Measurements from ENCODE around the gene XDH.

The XDH gene

GRCh38 chr2:31319406-31320175 lies 95.0 kb downstream of the XDH start:
- Histone ChIP-seq H3K27me3 (ENCODE audit: control insufficient read depth, insufficient read depth, low read length) (no peaks in the 10 kb centered on the region), H3K4me1 (ENCODE audit: control insufficient read depth, insufficient read depth, low read length) (no peaks in the 10 kb centered on the region), H3K9me3 (ENCODE audit: control insufficient read depth, insufficient read depth, low read length) (no peaks in the 10 kb centered on the region), H3K9ac (ENCODE audit: low read depth, low read length) (no peak overlapping the region), H3K36me3 (ENCODE audit: control insufficient read depth, insufficient read depth, low read length) (no peaks in the 10 kb centered on the region), H3K4me3 (ENCODE audit: low read depth, low read length) (no peak overlapping the region)

GRCh38 chr2:31318361-31319336 lies 95.9 kb downstream of the XDH start:
- H3K27me3 ChIP-seq (ENCODE audit: control insufficient read depth, insufficient read depth, low read length) = no peaks in the 10 kb centered on the region
- H3K4me1 ChIP-seq (ENCODE audit: control insufficient read depth, insufficient read depth, low read length) = no peaks in the 10 kb centered on the region
- H3K4me3 ChIP-seq (ENCODE audit: low read depth, low read length) = no peak overlapping the region
- H3K9me3 ChIP-seq (ENCODE audit: control insufficient read depth, insufficient read depth, low read length) = no peaks in the 10 kb centered on the region
- H3K9ac ChIP-seq (ENCODE audit: low read depth, low read length) = no peak overlapping the region
- H3K36me3 ChIP-seq (ENCODE audit: control insufficient read depth, insufficient read depth, low read length) = no peaks in the 10 kb centered on the region

- no peaks in the 10 kb centered on the region for H3K36me3 ChIP-seq (ENCODE audit: control insufficient read depth, insufficient read depth, low read length)
- no peaks in the 10 kb centered on the region for H3K9me3 ChIP-seq (ENCODE audit: control insufficient read depth, insufficient read depth, low read length)
- no peaks in the 10 kb centered on the region for H3K27me3 ChIP-seq (ENCODE audit: control insufficient read depth, insufficient read depth, low read length)
- no peak overlapping the region for H3K9ac ChIP-seq (ENCODE audit: low read depth, low read length)
- H3K4me1 ChIP-seq (ENCODE audit: control insufficient read depth, insufficient read depth, low read length) = no peaks in the 10 kb centered on the region
- no peak overlapping the region for H3K4me3 ChIP-seq (ENCODE audit: low read depth, low read length)
These were observed 97.1 kb downstream of the XDH start for GRCh38 chr2:31317396-31317795.

DNA sequence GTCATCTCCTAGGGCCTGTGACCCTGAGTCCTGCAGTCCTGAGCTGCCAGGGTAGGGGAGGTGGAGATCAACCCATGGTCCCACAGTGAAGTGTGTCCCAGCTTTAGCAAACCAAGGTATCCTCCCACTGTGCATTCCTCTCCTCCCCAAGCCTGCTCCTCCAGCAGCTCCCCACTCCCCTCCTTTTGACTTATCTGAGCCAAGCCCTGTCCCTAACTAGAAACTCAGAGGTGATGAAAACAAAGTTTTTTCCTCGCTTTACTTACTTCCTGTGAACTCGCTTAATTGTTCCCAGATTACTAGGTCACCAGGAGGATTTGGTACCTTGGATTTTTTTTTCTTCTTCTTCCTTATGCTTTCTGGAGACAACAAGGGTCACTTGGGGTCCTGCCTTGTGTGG lies 99.8 kb downstream of the XDH start:
- Histone ChIP-seq H3K9me3 (ENCODE audit: control insufficient read depth, insufficient read depth, low read length) (no peaks in the 10 kb centered on the region), H3K36me3 (ENCODE audit: control insufficient read depth, insufficient read depth, low read length) (no peaks in the 10 kb centered on the region), H3K27me3 (ENCODE audit: control insufficient read depth, insufficient read depth, low read length) (no peaks in the 10 kb centered on the region), H3K4me3 (ENCODE audit: low read depth, low read length) (no peak overlapping the region), H3K4me1 (ENCODE audit: control insufficient read depth, insufficient read depth, low read length) (no peaks in the 10 kb centered on the region), H3K9ac (ENCODE audit: low read depth, low read length) (no peak overlapping the region)

- Histone ChIP-seq H3K27me3 (ENCODE audit: control insufficient read depth, insufficient read depth, low read length) (no peaks in the 10 kb centered on the region), H3K36me3 (ENCODE audit: control insufficient read depth, insufficient read depth, low read length) (no peaks in the 10 kb centered on the region), H3K9me3 (ENCODE audit: control insufficient read depth, insufficient read depth, low read length) (no peaks in the 10 kb centered on the region), H3K4me1 (ENCODE audit: control insufficient read depth, insufficient read depth, low read length) (no peaks in the 10 kb centered on the region), H3K4me3 (ENCODE audit: low read depth, low read length) (no peak overlapping the region), H3K9ac (ENCODE audit: low read depth, low read length) (no peak overlapping the region)
These were observed 101.6 kb downstream of the XDH start for GRCh38 chr2:31312898-31313297.

DNA sequence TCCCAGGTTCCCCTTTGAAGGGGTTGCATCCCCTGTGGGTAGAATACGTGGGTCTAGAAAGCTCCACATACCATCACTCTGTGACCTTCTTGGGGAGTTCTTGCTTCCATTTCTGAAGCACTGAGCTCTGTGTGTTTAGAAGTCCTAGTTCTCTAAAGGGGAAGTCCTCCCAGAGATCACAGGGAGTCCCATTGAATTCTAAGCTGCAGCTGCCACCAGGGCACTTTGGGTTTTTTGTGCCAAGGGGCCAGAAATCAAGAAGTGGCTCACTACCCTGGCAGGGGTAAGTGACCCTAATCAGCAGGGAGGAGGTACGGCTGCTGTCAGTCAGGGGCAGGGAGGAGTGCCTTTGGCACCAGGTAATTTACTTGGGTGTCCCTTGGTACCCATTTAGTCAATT lies 109.7 kb downstream of the XDH start:
- Histone ChIP-seq H3K4me3 (ENCODE audit: low read depth, low read length) (no peak overlapping the region), H3K27me3 (ENCODE audit: control insufficient read depth, insufficient read depth, low read length) (no peaks in the 10 kb centered on the region), H3K4me1 (ENCODE audit: control insufficient read depth, insufficient read depth, low read length) (peaks cover 5% of the 10 kb centered on the region), H3K36me3 (ENCODE audit: control insufficient read depth, insufficient read depth, low read length) (no peaks in the 10 kb centered on the region), H3K9me3 (ENCODE audit: control insufficient read depth, insufficient read depth, low read length) (no peaks in the 10 kb centered on the region), H3K9ac (ENCODE audit: low read depth, low read length) (no peak overlapping the region)

- no peak overlapping the region for H3K9ac ChIP-seq (ENCODE audit: low read depth, low read length)
- no peaks in the 10 kb centered on the region for H3K36me3 ChIP-seq (ENCODE audit: control insufficient read depth, insufficient read depth, low read length)
- no peak overlapping the region for H3K4me3 ChIP-seq (ENCODE audit: low read depth, low read length)
- no peaks in the 10 kb centered on the region for H3K9me3 ChIP-seq (ENCODE audit: control insufficient read depth, insufficient read depth, low read length)
- H3K4me1 ChIP-seq (ENCODE audit: control insufficient read depth, insufficient read depth, low read length) = peaks cover 7% of the 10 kb centered on the region
- H3K27me3 ChIP-seq (ENCODE audit: control insufficient read depth, insufficient read depth, low read length) = no peaks in the 10 kb centered on the region
These were observed 111.5 kb downstream of the XDH start for GRCh38 chr2:31302940-31303563.

DNA sequence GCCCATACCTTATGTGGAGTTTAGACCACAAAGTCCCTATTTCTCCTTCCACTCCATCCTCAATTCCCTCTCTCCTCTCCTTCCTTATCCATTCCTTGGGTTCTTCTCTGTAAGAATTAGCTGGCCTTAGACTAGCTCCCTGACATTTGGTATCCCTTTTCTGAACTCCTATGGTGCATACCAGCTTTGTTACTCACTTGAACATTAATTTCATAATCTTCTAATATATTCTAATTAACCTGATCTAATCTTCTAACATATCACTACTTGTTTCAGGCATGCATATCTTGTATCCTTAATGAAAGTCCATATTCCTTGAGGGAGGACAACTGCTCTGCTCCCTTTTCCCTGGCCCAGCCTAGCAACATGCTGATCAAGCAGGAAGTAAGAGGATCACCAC lies 114.2 kb downstream of the XDH start:
- no peaks in the 10 kb centered on the region for H3K27me3 ChIP-seq (ENCODE audit: control insufficient read depth, insufficient read depth, low read length)
- no peak overlapping the region for H3K9ac ChIP-seq (ENCODE audit: low read depth, low read length)

DNA sequence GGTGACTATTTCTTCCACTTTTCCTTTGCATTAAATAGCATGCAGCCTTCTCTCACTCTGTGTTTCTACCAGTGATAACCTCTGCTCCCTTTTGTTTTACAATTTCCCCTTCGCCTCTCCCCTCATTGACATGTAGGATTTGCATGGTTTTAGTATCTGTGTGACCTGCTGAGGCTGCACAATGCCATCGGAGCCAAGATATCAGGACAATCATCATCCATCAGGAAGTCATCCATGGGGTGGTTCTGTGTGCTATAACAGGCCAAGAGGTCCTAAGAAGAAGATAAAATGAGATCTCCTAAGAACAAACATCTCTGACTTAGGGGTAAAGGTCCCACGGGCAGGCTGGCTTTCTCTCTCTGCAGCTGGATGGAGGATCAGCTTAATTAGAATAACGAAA lies 115.0 kb downstream of the XDH start:
- Histone ChIP-seq H3K9me3 (ENCODE audit: control insufficient read depth, insufficient read depth, low read length) (no peaks in the 10 kb centered on the region), H3K4me1 (ENCODE audit: control insufficient read depth, insufficient read depth, low read length) (peaks cover 7% of the 10 kb centered on the region), H3K9ac (ENCODE audit: low read depth, low read length) (no peak overlapping the region), H3K36me3 (ENCODE audit: control insufficient read depth, insufficient read depth, low read length) (no peaks in the 10 kb centered on the region), H3K27me3 (ENCODE audit: control insufficient read depth, insufficient read depth, low read length) (no peaks in the 10 kb centered on the region), H3K4me3 (ENCODE audit: low read depth, low read length) (no peak overlapping the region)

More for the DNA sequence above, 114.2 kb downstream of the XDH start:
- Histone ChIP-seq H3K9me3 (ENCODE audit: control insufficient read depth, insufficient read depth, low read length) (no peaks in the 10 kb centered on the region), H3K4me3 (ENCODE audit: low read depth, low read length) (no peak overlapping the region), H3K36me3 (ENCODE audit: control insufficient read depth, insufficient read depth, low read length) (no peaks in the 10 kb centered on the region), H3K4me1 (ENCODE audit: control insufficient read depth, insufficient read depth, low read length) (peaks cover 7% of the 10 kb centered on the region)

GRCh38 chr2:31297751-31298150 lies 116.8 kb downstream of the XDH start:
- Histone ChIP-seq H3K36me3 (ENCODE audit: control insufficient read depth, insufficient read depth, low read length) (no peaks in the 10 kb centered on the region), H3K27me3 (ENCODE audit: control insufficient read depth, insufficient read depth, low read length) (no peaks in the 10 kb centered on the region), H3K4me1 (ENCODE audit: control insufficient read depth, insufficient read depth, low read length) (peaks cover 7% of the 10 kb centered on the region), H3K4me3 (ENCODE audit: low read depth, low read length) (no peak overlapping the region), H3K9me3 (ENCODE audit: control insufficient read depth, insufficient read depth, low read length) (no peaks in the 10 kb centered on the region), H3K9ac (ENCODE audit: low read depth, low read length) (no peak overlapping the region)

GRCh38 chr2:31296641-31297287 lies 117.8 kb downstream of the XDH start:
- Histone ChIP-seq H3K36me3 (ENCODE audit: control insufficient read depth, insufficient read depth, low read length) (no peaks in the 10 kb centered on the region), H3K4me1 (ENCODE audit: control insufficient read depth, insufficient read depth, low read length) (peaks cover 7% of the 10 kb centered on the region), H3K27me3 (ENCODE audit: control insufficient read depth, insufficient read depth, low read length) (no peaks in the 10 kb centered on the region), H3K9ac (ENCODE audit: low read depth, low read length) (no peak overlapping the region), H3K4me3 (ENCODE audit: low read depth, low read length) (no peak overlapping the region), H3K9me3 (ENCODE audit: control insufficient read depth, insufficient read depth, low read length) (no peaks in the 10 kb centered on the region)
